H1 (cell line): ENCODE data around the gene CTDNEP1. TPM values are rescaled to one million over a fixed set of nuclear protein-coding genes. Genes with fewer than 3 reads are reported as not detected.

Source experiments
- CTCF ChIA-PET: fragments of 300-600 bp; sonication (Branson Sonifier 250); formaldehyde crosslinking; loops from one replicate; lab custom pipeline; 2021; ENCODE audit not compliant: partially characterized antibody; lab: Charles Lee
- POLR2A ChIA-PET: fragments of 300-600 bp; sonication (Branson Sonifier 250); formaldehyde crosslinking; loops from one replicate; lab custom pipeline; 2021; ENCODE audit warnings: inconsistent platforms; ENCODE audit not compliant: partially characterized antibody; lab: Charles Lee
- DNase-seq, 2 experiments: peaks; one replicate each; pipeline versions ENCODE4 v3.0.0 to v3.0.0-alpha.2; 2010 to 2022; ENCODE audit warnings: low spot score in 2 of 2, low read depth in 1 of 2, mixed read lengths in 1 of 2
- FAIRE-seq: peaks from 2 replicates; lab custom pipeline; 2011; peaks lifted over from hg19 to GRCh38; lab: Jason Lieb, UNC
- H2AFZ ChIP-seq: 2 replicates; pipeline ENCODE4 v1.8.1; 2012; ENCODE audit warnings: low read length, inconsistent platforms
- H2AK5ac ChIP-seq: 2 replicates; pipeline ENCODE4 v1.6.1; 2013; ENCODE audit warnings: low read depth, low read length
- H2BK120ac ChIP-seq: replicated peaks from 2 replicates; pipeline ENCODE3; 2013; ENCODE audit warnings: low read depth, low read length, inconsistent platforms
- H2BK12ac ChIP-seq: 2 replicates; pipeline ENCODE4 v1.6.1; 2013; ENCODE audit warnings: low read depth, low read length
- H2BK15ac ChIP-seq: 2 replicates; pipeline ENCODE4 v1.6.1; 2013; ENCODE audit warnings: low read length
- H2BK20ac ChIP-seq: 2 replicates; pipeline ENCODE4 v1.6.1; 2013; ENCODE audit warnings: low read length
- H2BK5ac ChIP-seq: 2 replicates; pipeline ENCODE4 v1.6.1; 2013; ENCODE audit warnings: low read depth, low read length
- H3K14ac ChIP-seq: 2 replicates; pipeline ENCODE4 v1.6.1; 2013; ENCODE audit warnings: inconsistent platforms; ENCODE audit not compliant: insufficient read length
- H3K18ac ChIP-seq: 2 replicates; pipeline ENCODE4 v1.6.1; 2013; ENCODE audit warnings: low read length; ENCODE audit errors: extremely low read depth
- H3K23ac ChIP-seq: 2 replicates; pipeline ENCODE4 v1.6.1; 2013; ENCODE audit warnings: inconsistent platforms; ENCODE audit not compliant: insufficient read length
- H3K23me2 ChIP-seq: 2 replicates; pipeline ENCODE4 v1.6.1; 2013; ENCODE audit warnings: low read depth, low read length
- H3K27ac ChIP-seq: 2 replicates; pipeline ENCODE4 v1.6.1; 2011; ENCODE audit warnings: low read depth, low read length, inconsistent platforms
- H3K27me3 ChIP-seq, 4 experiments: replicated peaks in 1 of 4; 1 replicate in 1 of 4; 2 replicates in 3 of 4; pipeline versions ENCODE4 v1.6.1 to v1.8.1; 2011 to 2013; ENCODE audit warnings: low read length in 3 of 4, mild to moderate bottlenecking in 3 of 4, inconsistent platforms in 2 of 4, mixed read lengths in 2 of 4, moderate library complexity in 1 of 4; ENCODE audit not compliant: control insufficient read depth in 3 of 4, insufficient read depth in 3 of 4; ENCODE audit errors: extremely low read depth in 1 of 4
- H3K36me3 ChIP-seq, 4 experiments: 2 replicates each; pipeline versions ENCODE4 v1.6.1 to v1.8.1; 2011 to 2013; ENCODE audit warnings: mild to moderate bottlenecking in 4 of 4, low read length in 3 of 4, moderate library complexity in 2 of 4, control low read depth in 1 of 4, inconsistent platforms in 1 of 4; ENCODE audit not compliant: insufficient read depth in 4 of 4, control insufficient read depth in 2 of 4
- H3K4ac ChIP-seq: replicated peaks from 2 replicates; pipeline ENCODE3; 2013; ENCODE audit warnings: low read length, low read depth, mixed read lengths, inconsistent platforms; ENCODE audit not compliant: insufficient read length
- H3K4me1 ChIP-seq, 4 experiments: replicated peaks in 1 of 4; 1 replicate in 1 of 4; 2 replicates in 3 of 4; pipeline versions ENCODE4 v1.6.1 to v1.8.1; 2011 to 2013; ENCODE audit warnings: low read length in 3 of 4, inconsistent platforms in 2 of 4, mixed read lengths in 1 of 4; ENCODE audit not compliant: insufficient read depth in 4 of 4, control insufficient read depth in 3 of 4
- H3K4me2 ChIP-seq, 2 experiments: 2 replicates each; pipeline versions ENCODE4 v1.6.1 to v1.8.1; 2011 to 2013; ENCODE audit warnings: low read depth in 2 of 2, low read length in 2 of 2, control low read depth in 1 of 2, inconsistent platforms in 1 of 2, mild to moderate bottlenecking in 1 of 2; ENCODE audit not compliant: insufficient read depth in 1 of 2
- H3K4me3 ChIP-seq, 4 experiments: fragments of 200-600, 300-600 bp in 1 of 4; sonication (generic), shearing (Covaris generic), sonication (Bioruptor Twin) in 1 of 4; 2 replicates each; pipeline versions ENCODE4 v1.5.1 to v1.8.1; 2011 to 2016; ENCODE audit warnings: low read length in 4 of 4, low read depth in 3 of 4, control low read depth in 2 of 4, inconsistent platforms in 2 of 4, mild to moderate bottlenecking in 2 of 4, mixed read lengths in 1 of 4, moderate library complexity in 1 of 4; ENCODE audit not compliant: insufficient read depth in 2 of 4; ENCODE audit errors: extremely low read depth in 1 of 4
- H3K56ac ChIP-seq: replicated peaks from 2 replicates; pipeline ENCODE3; 2013; ENCODE audit warnings: low read depth, mild to moderate bottlenecking, mixed read lengths, low read length, inconsistent platforms; ENCODE audit not compliant: insufficient read length
- H3K79me1 ChIP-seq: 2 replicates; pipeline ENCODE4 v1.6.1; 2013; ENCODE audit warnings: low read depth, low read length, control low read depth
- H3K79me2 ChIP-seq, 2 experiments: 2 replicates each; pipeline versions ENCODE4 v1.6.1 to v1.8.1; 2012 to 2013; ENCODE audit warnings: low read length in 2 of 2, mild to moderate bottlenecking in 2 of 2, inconsistent platforms in 1 of 2; ENCODE audit not compliant: insufficient read depth in 2 of 2, control insufficient read depth in 1 of 2
- H3K9ac ChIP-seq, 4 experiments: replicated peaks in 1 of 4; 1 replicate in 1 of 4; 2 replicates in 3 of 4; pipeline versions ENCODE4 v1.6.1 to v1.8.1; 2011 to 2013; ENCODE audit warnings: low read depth in 3 of 4, low read length in 3 of 4, control low read depth in 2 of 4, mild to moderate bottlenecking in 2 of 4, moderate library complexity in 2 of 4, inconsistent platforms in 1 of 4; ENCODE audit errors: extremely low read depth in 1 of 4
- H3K9me3 ChIP-seq, 2 experiments: 2 replicates each; pipeline versions ENCODE4 v1.6.1 to v1.8.1; 2012 to 2013; ENCODE audit warnings: mild to moderate bottlenecking in 2 of 2, moderate library complexity in 2 of 2, control low read depth in 1 of 2, inconsistent platforms in 1 of 2, low read depth in 1 of 2, low read length in 1 of 2, mixed read lengths in 1 of 2; ENCODE audit not compliant: insufficient read depth in 2 of 2
- H4K20me1 ChIP-seq, 2 experiments: replicated peaks in 1 of 2; 2 replicates each; pipeline versions ENCODE3 to v1.8.1; 2011 to 2013; ENCODE audit warnings: inconsistent platforms in 2 of 2, low read length in 2 of 2, mild to moderate bottlenecking in 1 of 2; ENCODE audit not compliant: insufficient read depth in 2 of 2, control insufficient read depth in 1 of 2
- H4K5ac ChIP-seq: 2 replicates; pipeline ENCODE4 v1.6.1; 2013; ENCODE audit warnings: low read length, low read depth, mixed read lengths, inconsistent platforms; ENCODE audit not compliant: insufficient read length
- H4K8ac ChIP-seq: 2 replicates; pipeline ENCODE4 v1.8.0; 2013; ENCODE audit warnings: mild to moderate bottlenecking, moderate library complexity, low read length, inconsistent platforms; ENCODE audit not compliant: insufficient read depth; ENCODE audit errors: extremely low read depth
- H4K91ac ChIP-seq: replicated peaks from 2 replicates; pipeline ENCODE3; 2013; ENCODE audit warnings: low read length, mixed read lengths, inconsistent platforms; ENCODE audit not compliant: insufficient read length
- EZH2 ChIP-seq: fragments of 200-600 bp; sonication (generic); IDR thresholded peaks from 2 replicates; pipeline ENCODE4 v1.7.1; 2012; ENCODE audit warnings: low read depth, mild to moderate bottlenecking, moderate library complexity, low read length, inconsistent platforms; ENCODE audit not compliant: severe bottlenecking
- WGBS, 2 experiments: shearing (Covaris generic) in 1 of 2; methylation state at CpG; one replicate each; pipeline versions ENCODE4 v1.1.6 to v1.1.7; 2013 to 2015; ENCODE audit warnings: low lambda C conversion rate in 2 of 2, mixed read lengths in 2 of 2, inconsistent platforms in 1 of 2, low coverage in 1 of 2, missing lambda C conversion rate in 1 of 2; ENCODE audit not compliant: insufficient replicate concordance in 2 of 2, insufficient coverage in 1 of 2, insufficient read length in 1 of 2; ENCODE audit errors: extremely low coverage in 1 of 2, missing lambda C conversion rate in 1 of 2; 5-methylcytosine and 5-hydroxymethylcytosine counted together
- polyA plus RNA-seq, 7 experiments: library from polyadenylated mRNA; depleted of rRNA in 3 of 7; stranded (reverse) in 5 of 7; unstranded in 2 of 7; fragments of >200 nt in 5 of 7; fragments of 200-250 nt in 2 of 7; gene quantifications; 1 replicate in 5 of 7; 2 replicates in 1 of 7; 4 replicates in 1 of 7; pipeline versions ENCODE4 v1.2.1 to v1.2.3, GENCODE V29; 2011 to 2013; ENCODE audit warnings: missing spikeins in 2 of 7, mixed read lengths in 2 of 7
- total RNA-seq: library from RNA; stranded (reverse); fragmentation: NEBNext Ultra II Directional; extraction: Animal tissue kit (Norgen Biotek cat#: 25700); gene quantifications from 2 replicates; pipeline ENCODE4 v1.2.1, GENCODE V29; 2021

Gene CTDNEP1
- total and polyA plus RNA-seq, 2 of the 8 experiments (the other 6 are each of a cell fraction or from before 2014, with no cell fraction given) = 114 to 123 TPM

- DNase-seq (no peak), FAIRE-seq (no peak)
- Histone ChIP-seq H3K27ac (no peak overlapping the region), H2BK12ac (no peak overlapping the region), H2AK5ac (no peak overlapping the region), H2BK20ac (no peak overlapping the region), H3K36me3 (peaks cover 9 to 27% (median 22%) of the 10 kb centered on the region in 4 experiments; a peak in 6 of 8 replicates), H2BK5ac (no peak overlapping the region), H4K20me1 (peaks cover 6 to 9% of the 10 kb centered on the region in 2 experiments), H3K9me3 (no peaks in the 10 kb centered on the region), H4K5ac (no peak overlapping the region), H2BK15ac (no peak overlapping the region), H3K79me2 (peaks cover 23 to 52% of the 10 kb centered on the region in 2 experiments), H2AFZ (no peak overlapping the region), H3K23ac (no peak overlapping the region), H3K23me2 (peaks cover 6% of the 10 kb centered on the region), H3K4me1 (peaks cover 3 to 12% (median 5%) of the 10 kb centered on the region in 4 experiments), H3K14ac (no peak overlapping the region), H3K27me3 (no peaks in the 10 kb centered on the region), H3K9ac (no peak overlapping the region; a peak in 1 of 7 replicates), H3K4ac (no peak overlapping the region), H3K79me1 (peaks cover 16% of the 10 kb centered on the region), H3K4me2 (no peak overlapping the region; a peak in 1 of 4 replicates), H3K4me3 (no peak overlapping the region), H3K56ac (no peak overlapping the region), H4K91ac (no peak overlapping the region), H4K8ac (no peak overlapping the region), H2BK120ac (no peak overlapping the region), H3K18ac (no peak overlapping the region)
- WGBS, 2 experiments = 83% methylated on average over 4 of the region's 4 CpGs; no CpG with 5 or more reads in 1 of the 2 experiments
- ChIA-PET POLR2A (interaction anchor here (0.9 to 8.3 kb wide), 9 partner anchors 8 to 64 kb away, joined by 3 to 121 read pairs (median 4); partner anchors contain the start of genes CLDN7, DVL2, GABARAP and PHF23), CTCF (interaction anchor here (0.6 to 1.6 kb wide), 6 partner anchors 9 to 516 kb away, joined by 3 to 7 read pairs (median 4); partner anchors contain the start of gene SLC2A4)
- no peak for TF ChIP-seq EZH2
Observed at GRCh38 chr17:7248796-7249195, 2.7 kb downstream of the CTDNEP1 start.
